HL-60/S4 (cell line): ENCODE results near the gene KRT83.
"Not testable (repeated sequence)": the region's sequence is repeated elsewhere in the genome, so short reads cannot be mapped to it uniquely, and the experiment has no call there.

Experiments used
- in situ Hi-C: fragments of 300-500 bp; cut with MboI; formaldehyde crosslinking; loops from 2 replicates; pipeline ENCODE4 v1.14.3; 2022; ENCODE audit warnings: low sequenced_read_pairs

KRT83 gene

DNA sequence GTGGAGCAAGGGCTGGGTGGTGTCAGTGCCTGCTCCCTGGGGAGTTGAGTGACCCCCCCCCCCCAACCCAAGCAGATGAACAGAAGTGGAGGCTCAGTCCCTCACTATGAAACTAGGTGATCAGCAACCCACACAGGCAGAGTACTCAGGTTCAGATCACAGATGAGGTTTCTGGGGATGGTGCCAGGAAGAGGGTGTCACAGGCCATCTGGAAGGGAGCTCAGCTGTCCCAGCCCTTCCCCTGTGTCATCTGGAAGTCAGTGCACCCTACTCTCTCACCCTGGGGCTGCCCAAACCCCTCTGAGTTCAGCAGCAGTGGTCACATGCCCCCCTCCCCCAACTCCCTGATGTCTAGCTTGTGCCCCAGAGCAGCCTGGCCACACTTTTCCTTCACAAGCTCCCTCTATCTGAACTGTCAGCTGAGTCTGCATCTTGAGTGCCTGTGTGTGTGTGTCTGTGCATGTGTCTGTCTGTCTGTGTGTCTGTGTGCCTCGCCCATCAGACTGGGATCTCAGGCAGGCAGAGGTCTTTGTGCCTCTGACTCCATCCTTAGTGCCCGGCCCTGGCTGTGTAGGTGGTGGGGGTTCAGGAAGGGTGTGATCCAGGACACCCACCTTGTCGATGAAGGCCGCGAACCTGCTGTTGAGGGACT, 30.6 kb downstream of the KRT83 start:
- in situ Hi-C loops, result not testable (repeated sequence)

DNA sequence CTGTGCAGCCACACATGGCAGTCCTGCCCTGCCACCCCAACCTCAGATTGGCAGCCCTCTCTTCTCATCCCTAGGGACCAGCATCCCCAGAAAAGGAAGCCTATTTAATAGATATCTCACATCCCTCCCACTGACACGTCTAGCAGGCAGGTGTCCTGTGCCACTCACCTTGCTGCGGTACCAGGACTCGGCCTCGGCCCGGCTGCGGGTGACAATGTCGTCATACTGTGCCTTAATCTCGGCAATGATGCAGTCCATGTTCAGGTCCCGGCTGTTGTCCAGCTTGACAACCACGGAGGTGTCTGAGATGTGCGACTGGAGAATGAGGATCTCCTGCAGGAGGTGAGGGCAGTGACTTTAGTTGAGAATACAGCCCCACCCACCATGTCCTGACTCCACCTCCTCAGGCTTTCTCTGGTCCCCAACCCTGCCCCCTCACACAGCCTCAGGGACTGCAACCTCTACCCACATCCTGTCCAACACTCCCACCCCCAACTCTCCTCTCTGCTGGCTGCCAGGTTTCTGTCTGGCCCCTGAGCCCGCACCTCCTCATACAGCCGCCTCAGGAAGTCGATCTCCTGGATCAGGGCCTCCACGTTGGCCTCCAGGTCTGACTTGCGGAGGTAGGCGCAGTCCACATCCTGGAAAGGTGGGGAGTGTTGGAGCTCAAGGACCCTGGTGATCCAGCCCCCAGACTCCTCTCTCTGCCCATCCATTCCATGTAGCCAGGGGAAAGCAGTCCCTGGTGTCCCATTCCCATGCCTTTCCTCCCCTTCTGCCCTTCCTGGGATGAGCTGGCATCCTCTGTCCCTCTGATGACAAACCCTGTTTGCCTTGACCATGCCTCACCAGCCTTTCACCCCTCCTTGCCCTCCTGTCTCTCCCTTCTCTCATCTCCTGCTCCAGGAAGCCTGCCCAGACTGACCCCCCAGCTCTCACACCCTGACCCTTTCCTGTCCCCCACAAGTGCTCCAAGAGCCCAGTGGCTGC, 33.1 kb downstream of the KRT83 start:
- in situ Hi-C loops, result not testable (repeated sequence)

DNA sequence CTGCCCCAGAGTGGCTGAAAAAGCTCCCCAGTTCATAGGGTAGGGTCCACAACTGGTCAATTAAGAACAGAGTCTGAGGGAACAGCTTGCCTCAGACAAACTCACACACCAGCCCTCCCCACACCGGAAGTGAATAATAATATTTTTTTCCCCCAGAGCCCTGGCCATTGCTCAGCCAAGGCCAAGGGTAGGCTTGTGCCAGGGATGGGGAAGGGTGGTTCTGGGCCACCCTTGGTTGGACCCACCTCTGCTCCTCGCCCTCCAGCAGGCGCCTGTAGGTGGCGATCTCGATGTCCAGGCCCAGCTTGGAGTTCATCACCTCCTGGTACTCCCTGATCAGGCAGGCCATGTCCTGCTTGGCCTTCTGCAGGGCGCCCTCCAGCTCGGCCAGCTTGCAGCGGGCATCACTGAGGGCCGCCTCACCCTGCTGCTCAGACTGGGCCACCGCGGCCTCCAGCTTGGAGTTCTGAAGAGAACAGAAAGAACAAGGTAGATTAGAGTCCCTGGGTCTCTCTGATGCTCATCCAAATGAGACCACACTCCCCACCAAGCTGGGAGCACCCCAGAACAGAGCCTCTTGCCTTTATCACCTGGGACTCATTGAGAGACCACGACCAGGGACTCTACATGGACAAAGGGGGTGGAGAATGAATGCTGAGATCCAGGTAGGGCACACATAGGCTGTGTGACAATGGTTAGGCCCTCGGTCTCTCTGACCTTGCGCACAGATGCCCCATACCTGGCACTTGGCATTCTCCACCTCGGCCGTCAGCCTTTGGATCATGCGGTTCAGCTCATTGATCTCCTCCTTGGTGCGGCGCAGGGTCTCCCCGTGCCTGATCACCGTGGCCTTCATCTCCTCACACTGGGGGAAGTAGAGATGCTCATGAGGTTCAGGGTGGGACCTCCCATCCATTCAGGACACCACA, 34.1 kb downstream of the KRT83 start:
- in situ Hi-C loops, result not testable (repeated sequence)

DNA sequence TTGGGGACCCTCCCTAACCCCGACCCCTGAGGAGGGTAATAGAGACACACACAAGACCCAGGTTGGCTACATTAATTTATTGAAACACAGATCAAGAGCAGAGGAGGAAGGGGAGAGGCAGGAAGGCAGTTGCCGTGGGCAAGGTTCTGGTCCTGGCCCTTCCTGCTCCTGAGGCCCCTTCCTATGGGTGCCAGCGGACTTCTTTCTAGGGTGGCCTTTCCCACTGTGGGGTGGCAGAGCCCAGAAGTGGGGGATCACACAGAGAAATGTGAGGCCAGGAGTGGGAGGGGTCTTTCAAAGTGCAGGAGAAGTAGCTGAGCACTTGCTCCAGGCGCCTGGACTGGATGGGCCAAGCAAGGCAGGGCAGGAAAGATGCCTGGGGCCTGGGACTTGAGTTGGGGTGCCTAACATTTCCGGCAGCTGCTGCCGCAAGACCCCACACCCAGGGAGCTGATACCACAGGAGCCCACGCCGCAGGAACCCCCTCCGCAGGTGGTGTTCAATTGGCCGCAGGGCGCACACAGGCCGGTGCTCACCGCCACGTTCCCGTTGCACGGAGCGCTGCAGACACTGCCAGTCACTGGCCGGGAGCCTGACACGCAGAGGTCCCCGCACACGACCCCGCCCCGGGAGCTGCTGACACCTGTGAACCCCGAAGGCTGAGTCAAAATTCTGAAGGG, 35.2 kb downstream of the KRT83 start:
- in situ Hi-C loops, result no loop called here

DNA sequence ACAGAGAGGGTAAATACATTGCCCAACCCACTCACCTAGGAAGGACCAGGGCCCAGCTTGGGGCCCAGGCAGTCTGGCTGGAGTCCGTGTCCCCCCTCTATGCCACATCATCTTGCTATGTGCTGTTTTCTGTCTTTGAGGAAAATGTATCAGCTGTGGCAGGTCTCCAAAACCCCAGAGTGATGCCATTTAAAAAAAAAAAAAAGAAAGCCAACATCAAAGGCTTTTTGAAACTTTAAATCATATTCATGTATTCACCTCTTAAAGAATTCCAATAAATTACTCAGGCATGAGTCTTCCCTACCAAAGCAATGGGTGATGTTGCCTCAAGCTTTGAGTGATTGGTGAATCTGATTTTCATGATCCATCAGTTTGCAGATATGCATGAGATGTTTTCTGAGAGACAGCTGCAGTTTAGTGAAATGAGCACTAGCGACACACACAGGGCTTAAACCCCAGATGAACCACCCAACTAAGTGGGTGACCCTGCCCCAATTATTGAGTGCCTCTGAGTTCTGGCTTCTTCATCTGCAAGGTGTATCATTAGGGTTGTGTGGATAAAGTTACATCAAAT, 35.9 kb downstream of the KRT83 start:
- in situ Hi-C loops, result no loop called here

DNA sequence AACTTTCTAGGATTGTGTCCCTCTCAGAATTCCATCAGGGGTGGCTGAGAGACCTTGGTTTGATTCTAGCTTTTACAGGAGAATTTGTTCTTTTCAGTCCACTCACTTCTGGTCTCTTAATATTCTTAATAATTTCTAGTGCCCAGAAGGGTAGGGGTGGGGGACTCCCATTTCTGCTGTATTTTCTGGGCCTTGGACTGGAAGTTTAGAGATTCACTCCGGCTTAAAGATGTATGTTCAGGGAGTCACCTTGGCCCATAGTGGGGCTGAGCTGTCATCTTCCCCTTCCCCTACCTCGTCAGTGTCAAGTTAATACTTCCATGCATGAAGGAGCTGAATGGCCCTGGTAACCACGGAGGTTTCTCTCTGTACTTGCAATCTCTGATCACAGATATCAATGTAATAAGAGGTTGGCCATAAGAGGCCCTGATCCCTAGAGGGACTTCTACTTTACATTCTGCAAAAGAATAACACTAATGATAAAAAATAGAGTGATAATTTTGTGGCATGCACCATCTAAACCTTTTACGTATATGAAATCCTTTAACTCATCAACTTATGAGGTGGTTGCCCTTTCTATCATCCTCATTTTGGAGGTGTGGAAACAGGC, 36.5 kb downstream of the KRT83 start:
- in situ Hi-C loops, result no loop called here

DNA sequence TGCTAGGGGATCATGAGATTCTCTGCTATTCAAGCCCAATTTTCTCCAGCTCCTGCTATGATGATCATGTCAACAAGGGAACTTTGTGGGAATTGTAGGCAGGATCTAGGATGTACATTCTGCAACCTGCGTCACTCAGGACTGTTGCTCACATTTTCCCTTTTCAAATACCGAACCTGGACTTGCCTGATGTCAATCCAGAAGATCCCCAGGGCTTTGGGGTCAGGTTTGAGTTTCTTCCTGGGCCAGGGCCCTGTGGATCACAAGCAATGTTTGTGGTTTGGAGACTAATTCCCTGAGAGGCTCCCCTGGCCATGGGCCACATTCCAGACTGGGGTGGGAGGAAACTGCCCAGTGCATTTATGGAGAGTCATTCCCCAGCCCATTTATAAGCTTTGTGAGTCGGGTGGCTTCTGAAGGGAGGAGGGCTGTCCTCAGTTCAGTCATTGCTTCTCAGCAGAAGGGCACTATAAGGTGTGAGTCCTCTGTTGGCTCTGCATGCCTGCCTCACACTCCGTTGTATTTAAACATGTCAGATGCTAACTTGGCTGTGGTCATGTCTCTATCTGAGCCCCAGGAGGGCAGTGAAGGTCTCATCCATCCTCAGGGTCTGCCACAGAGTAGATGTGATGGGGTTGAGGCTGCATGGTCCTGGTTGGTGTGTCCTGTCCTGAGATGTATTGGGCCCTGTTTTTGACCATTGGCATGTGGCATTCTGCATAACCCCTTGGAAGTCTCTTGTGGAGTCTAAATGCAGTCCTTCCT, 40.2 kb downstream of the KRT83 start:
- in situ Hi-C loops, result no loop called here

DNA sequence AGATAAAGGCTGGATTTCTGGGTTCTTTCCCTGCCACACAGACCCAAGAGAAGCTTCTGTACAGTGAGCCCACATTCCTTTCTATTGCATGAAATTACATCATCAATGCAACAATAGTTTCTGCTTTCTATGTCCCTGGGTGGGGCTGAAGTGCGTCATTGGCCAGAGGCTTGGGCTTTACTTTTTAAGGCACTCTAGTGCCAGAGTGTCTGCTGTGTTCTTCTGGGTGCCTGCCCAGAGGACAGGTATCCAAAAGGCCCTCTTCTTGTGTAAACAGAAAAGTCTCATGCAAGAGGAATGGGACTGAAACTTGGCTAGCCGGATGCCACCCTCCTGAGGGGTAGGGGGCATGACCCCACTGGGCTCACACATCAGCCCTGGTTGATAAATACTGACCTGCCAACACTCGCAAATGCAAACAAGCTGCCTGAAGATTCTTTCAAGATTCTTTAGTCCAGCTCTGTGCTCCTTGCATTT, 40.8 kb downstream of the KRT83 start:
- in situ Hi-C loops, result no loop called here

DNA sequence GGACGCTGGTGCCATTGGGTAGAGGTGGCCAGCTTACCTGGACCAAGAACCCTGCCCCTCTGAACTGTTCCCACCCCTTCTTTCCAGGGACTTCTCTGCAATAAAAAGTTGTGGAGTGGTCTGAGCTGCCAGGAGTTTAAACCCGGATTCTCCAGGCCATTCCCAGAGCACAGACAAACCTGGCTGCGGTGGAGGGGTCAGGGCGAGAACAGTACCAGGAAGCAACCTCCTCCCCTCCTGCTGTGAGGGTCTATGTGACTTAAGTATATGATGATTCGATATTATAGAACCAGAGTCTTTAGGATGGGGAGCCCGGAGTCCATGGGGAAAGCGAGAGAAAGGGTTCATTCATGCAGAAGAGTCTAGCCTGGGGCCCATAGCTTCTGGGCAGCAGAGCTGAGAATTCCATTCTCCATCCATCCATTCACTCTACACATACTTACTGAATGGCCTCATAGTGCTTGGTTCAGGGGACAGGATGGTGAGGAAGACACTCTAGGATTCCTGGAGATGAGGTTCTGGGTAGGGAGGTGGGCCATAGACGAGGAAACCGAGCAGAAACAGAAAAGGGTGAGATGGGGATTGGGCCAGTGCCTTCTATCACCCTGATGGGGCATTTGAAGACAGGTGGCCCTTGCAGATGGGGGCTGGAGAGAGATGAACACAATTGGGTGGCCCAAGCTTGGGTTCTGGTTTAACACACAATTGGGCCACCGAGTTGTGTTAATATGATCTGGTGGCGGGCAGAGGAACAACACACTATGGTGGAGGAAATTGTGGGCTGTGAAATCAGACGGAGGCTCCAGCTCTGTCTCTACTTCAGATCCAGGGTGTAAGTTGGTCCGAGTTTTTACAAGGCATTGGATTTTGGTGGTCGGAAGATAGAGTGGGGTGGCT, 41.5 kb downstream of the KRT83 start:
- in situ Hi-C loops, result no loop called here

DNA sequence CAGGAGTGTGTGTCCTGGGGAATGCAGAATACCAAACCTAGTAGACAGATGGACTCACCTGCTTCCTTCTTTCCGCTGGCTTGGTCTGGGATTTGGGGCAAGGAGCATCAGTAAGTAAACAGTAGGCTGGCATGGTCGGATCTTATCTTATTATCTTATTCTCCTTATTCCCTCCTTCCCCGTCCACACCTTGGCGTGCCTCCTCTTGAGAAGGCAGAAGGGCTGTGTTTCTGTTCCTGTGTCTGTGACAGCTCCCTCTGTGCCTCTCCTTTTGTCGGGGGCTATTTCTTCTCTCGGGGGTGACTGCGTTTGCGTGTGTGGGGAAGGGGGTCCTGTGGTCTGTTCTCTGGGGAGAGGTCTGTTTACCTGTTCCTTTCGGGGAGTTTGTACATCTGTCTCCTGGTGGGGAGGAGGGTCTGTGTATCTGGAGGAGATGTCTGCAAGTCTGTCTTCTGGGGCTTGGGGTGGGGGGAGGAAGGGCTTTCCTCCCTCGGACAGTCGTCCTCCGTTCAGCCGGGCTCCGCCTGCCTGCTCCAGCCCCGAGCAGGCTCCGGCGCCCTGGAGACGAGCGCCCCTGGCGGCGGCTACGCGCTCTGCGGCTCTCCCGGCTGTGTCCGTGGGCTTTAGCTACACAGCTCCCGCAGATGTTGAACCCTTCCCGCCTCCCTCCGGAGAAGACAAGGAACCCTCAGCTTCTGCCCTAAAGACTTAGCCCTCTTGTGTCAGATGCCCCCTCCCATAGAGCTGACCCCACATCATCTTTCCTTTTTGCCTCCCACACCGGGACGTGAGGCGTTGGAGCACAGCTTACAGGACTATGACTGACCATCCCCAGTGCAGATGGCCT, 42.4 kb downstream of the KRT83 start:
- in situ Hi-C loops, result no loop called here

DNA sequence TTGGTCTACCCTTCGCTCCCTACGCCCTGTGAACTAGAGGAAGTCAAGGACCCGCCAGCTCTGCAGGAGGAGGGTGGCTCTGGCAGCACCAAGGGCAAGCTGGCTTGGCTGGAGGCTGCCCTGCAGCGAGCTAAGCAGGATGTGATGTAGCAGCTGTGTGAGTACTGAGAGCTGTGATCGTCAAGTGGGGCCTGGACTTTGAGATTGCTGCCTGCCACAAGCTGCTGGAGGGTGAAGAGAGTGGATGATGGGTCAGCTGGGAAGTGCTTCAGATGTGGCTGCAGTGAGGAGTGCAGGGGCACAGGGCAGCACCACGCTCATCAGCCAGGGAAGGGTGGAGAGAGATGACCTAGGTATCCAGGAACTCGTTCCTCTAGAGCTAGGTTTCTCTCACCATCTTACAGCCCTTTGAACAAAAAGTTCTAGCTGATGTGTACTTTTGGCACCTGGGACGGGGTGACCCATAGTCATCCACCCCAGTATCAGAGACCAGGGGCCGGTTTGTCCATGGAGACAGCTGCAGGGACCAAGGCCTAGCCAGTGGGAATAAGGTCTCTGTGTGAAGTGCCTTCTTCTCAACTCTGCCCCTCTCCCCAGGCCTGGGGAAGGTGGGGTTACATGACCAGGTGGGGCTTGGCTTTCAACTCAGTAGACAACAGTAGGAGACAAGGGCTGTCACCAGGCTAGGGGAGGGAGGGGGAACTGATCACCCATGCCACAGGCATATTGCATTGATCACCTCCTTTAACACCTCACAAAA, 43.5 kb downstream of the KRT83 start:
- in situ Hi-C loops, result no loop called here

DNA sequence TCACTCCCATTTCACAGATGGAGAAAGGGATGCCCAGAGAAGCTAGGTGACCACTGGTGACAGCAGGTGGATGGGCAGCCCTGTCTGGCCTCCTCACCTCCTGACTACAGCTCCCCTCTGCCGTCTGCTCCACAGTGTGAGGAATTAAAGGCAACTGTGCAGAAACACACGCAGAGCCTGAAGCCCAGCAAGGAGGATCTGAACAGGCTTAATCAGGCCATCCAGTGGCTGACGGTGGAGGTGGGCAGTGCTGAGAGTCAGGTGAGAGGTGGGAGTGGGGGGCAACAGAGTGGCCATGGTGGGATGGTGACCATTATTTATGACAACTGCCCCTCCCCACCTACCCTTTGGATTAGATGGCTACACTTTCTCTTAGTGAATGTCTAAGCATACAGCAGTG, 45.5 kb downstream of the KRT83 start:
- in situ Hi-C loops, result no loop called here

DNA sequence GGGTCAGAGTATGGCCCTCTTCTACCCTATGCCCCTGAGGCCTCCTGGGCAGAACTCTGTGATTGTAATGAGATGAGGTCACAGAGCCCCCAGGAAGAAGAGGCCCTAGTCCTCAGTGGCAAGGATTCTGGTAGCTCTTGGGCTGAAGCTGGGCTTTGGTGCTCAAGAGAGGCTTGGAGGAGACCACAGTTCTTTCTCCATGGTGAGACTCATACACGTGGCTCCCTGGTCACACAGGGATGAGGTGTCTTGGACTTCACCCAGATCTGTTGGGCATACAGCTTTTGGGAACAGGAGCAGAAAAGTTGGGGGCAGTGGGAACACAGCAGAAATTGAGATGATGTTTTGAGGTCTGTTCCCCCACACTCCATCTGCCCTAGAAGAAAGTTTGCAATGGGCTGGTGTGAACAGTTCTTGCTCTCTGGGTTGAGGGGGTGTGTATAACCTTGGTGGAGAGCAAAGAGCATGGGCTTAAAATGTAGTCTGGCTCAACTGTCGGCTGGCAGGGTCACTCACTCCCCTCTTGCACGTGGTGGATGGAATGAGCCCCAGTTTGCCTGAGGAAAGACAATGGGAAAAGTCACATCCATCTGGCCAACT, 46.6 kb downstream of the KRT83 start, which contains the start of gene KRT86:
TSS of gene KRT86 (plus strand) at position 125 of the 600 bp plus-strand sequence. CDS start 27,272 bp downstream, outside the sequence.
- in situ Hi-C loops, result no loop called here

DNA sequence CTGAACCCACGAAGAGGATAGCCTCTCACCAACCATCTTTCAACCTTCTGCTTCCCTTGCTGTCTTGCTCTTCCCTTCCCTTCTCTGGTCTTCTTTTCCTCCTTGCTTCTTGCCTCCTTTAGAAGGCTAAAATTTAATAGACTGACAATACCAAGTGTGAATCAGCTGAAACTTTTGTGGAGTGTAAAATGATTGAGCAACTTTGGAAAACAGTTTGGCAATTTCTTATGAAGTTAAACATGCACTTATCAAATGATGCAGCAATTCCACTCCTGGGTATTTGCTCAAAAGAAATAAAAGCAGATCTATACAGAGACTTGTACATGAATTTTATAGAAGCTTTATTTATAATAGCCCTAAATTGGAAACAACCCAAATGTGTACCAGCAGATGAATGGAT, 50.0 kb downstream of the KRT83 start:
- in situ Hi-C loops, result no loop called here

DNA sequence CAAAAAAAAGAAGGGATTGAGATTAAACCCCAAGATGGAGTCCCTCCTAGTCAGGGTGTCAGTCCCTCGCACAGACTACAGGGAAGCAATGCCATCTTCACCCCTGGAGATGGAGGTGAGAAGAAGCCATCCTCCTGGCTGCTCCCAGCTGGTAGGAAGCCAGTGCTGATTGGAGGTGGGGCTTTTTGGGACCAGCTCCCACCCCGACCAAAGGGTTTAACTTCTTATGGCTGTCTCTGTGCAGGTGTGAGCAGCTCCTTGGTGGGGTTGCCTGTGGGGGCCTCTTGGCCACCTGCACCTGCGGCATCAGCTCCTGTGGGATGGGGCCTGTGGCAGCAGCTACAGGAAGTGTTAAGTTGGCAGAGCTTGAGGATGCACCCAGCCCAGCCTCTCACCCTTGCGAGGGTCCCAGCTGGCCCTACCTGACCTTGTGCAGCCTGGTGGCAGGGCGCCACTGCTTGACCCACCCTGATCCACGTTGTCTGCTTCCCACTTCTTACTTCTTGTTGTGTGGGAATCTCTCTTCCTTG, 50.6 kb downstream of the KRT83 start:
- in situ Hi-C loops, result no loop called here
